Choroid plexus epithelial cell (primary cell): ENCODE data around the gene NTM.

Source experiments
- DNase-seq: peaks from one replicate; pipeline ENCODE4 v3.0.0-alpha.2; 2010; ENCODE audit warnings: low read depth
- H3K4me3 ChIP-seq: 2 replicates; pipeline ENCODE4 v1.5.1; 2011; ENCODE audit warnings: low read depth, mild to moderate bottlenecking, control low read depth, low read length, moderate library complexity
- CTCF ChIP-seq: conservative IDR thresholded peaks from 2 replicates; pipeline ENCODE4 v1.5.1; 2011; ENCODE audit warnings: low read depth, mild to moderate bottlenecking, control low read depth, inconsistent platforms, low read length, moderate library complexity

The NTM gene

GRCh38 chr11:132174362-132175255 is 804.2 kb downstream of the NTM start:
- H3K4me3 ChIP-seq = no peak overlapping the region
- DNase-seq = no peak
- TF ChIP-seq CTCF = no peak

- peak; percentile 78 for DNase-seq
- no peak overlapping the region for H3K4me3 ChIP-seq
- no peak for TF ChIP-seq CTCF
These were observed 806.7 kb downstream of the NTM start for GRCh38 chr11:132177106-132177505.

- DNase-seq = no peak
- TF ChIP-seq CTCF = no peak
- H3K4me3 ChIP-seq = no peak overlapping the region
These were observed 813.7 kb downstream of the NTM start for GRCh38 chr11:132184079-132184478.

- no peak overlapping the region for H3K4me3 ChIP-seq
- no peak for DNase-seq
- no peak for TF ChIP-seq CTCF
These were observed 815.5 kb downstream of the NTM start for GRCh38 chr11:132185726-132186592.

GRCh38 chr11:132186699-132187098 is 816.3 kb downstream of the NTM start:
- DNase-seq = no peak
- no peak overlapping the region for H3K4me3 ChIP-seq
- TF ChIP-seq CTCF = peak; percentile 36

GRCh38 chr11:132187386-132187785 is 817.0 kb downstream of the NTM start:
- H3K4me3 ChIP-seq = no peak overlapping the region
- DNase-seq = no peak
- no peak for TF ChIP-seq CTCF
